ENCODE data around the gene PNPLA6.
A peak's percentile ranks its signal among the peaks of the same experiment; 100 is the strongest.

The PNPLA6 gene

GRCh38 chr19:7516333-7516732, 19.2 kb upstream of the PNPLA6 start:
- no peak for DNase-seq

- no peak for DNase-seq
These were observed 18.6 kb upstream of the PNPLA6 start for GRCh38 chr19:7516878-7517277.

GRCh38 chr19:7519361-7520130, 16.0 kb upstream of the PNPLA6 start:
- no peak for DNase-seq

GRCh38 chr19:7520131-7521051, 15.1 kb upstream of the PNPLA6 start:
- no peak for DNase-seq

- no peak for DNase-seq
These were observed 13.9 kb upstream of the PNPLA6 start for GRCh38 chr19:7521551-7522071.

- DNase-seq = peak; percentile 100
These were observed 13.2 kb upstream of the PNPLA6 start, which contains the start of gene MCOLN1 for GRCh38 chr19:7522072-7522922. Gene MCOLN1, plus strand, starts transcription at chr19:7522624. Its CDS starts 127 bp downstream, at chr19:7522751.

- no peak for DNase-seq
These were observed 12.4 kb upstream of the PNPLA6 start for GRCh38 chr19:7522923-7523667.

- no peak for DNase-seq
These were observed 11.0 kb upstream of the PNPLA6 start for GRCh38 chr19:7524523-7524922.

- no peak for DNase-seq
These were observed 10.4 kb upstream of the PNPLA6 start for GRCh38 chr19:7524992-7525739.

- DNase-seq = no peak
These were observed 9.2 kb upstream of the PNPLA6 start for GRCh38 chr19:7526059-7526929.

GRCh38 chr19:7527516-7528191, 7.9 kb upstream of the PNPLA6 start:
- no peak for DNase-seq

- no peak for DNase-seq
These were observed 7.4 kb upstream of the PNPLA6 start for GRCh38 chr19:7528192-7528519.

GRCh38 chr19:7528522-7529245, 6.8 kb upstream of the PNPLA6 start:
- DNase-seq = no peak

- no peak for DNase-seq
These were observed 6.3 kb upstream of the PNPLA6 start for GRCh38 chr19:7529246-7529600.

- no peak for DNase-seq
These were observed 5.7 kb upstream of the PNPLA6 start for GRCh38 chr19:7529610-7530490.

- no peak for DNase-seq
These were observed 2.1 kb upstream of the PNPLA6 start for GRCh38 chr19:7533281-7533885.

GRCh38 chr19:7533925-7534480, 1.5 kb upstream of the PNPLA6 start:
- peak; percentile 81 for DNase-seq

Measured in activated gamma-delta T cell treated with Interleukin-2 at 50 U/mL for 16 hours (primary cell).